NOMO-1 treated with DMSO at 0.1 percent for 48 hours (cell line): Measurements from ENCODE around the gene SPAG9.
"Not testable (repeated sequence)": the region's sequence is repeated elsewhere in the genome, so short reads cannot be mapped to it uniquely, and the experiment has no call there.

Experiments used
- DNase-seq: peaks from one replicate; lab custom pipeline; 2025; ENCODE audit not compliant: unreplicated experiment; lab: John Stamatoyannopoulos, UW

The SPAG9 gene

GRCh38 chr17:50941676-50942048 is 179.0 kb downstream of the SPAG9 start:
- not testable (repeated sequence) for DNase-seq

GRCh38 chr17:50939795-50940684 is 180.6 kb downstream of the SPAG9 start:
- DNase-seq = no peak

- no peak for DNase-seq
These were observed 181.2 kb downstream of the SPAG9 start for GRCh38 chr17:50939542-50939794.

- no peak for DNase-seq
These were observed 181.7 kb downstream of the SPAG9 start for GRCh38 chr17:50938821-50939541.

GRCh38 chr17:50935996-50936266 is 184.7 kb downstream of the SPAG9 start:
- DNase-seq = no peak

GRCh38 chr17:50935221-50935995 is 185.3 kb downstream of the SPAG9 start:
- DNase-seq = no peak

- DNase-seq = no peak
These were observed 185.9 kb downstream of the SPAG9 start for GRCh38 chr17:50934672-50935220.

GRCh38 chr17:50934161-50934560 is 186.5 kb downstream of the SPAG9 start:
- DNase-seq = no peak

- peak; percentile 80 for DNase-seq
These were observed 189.3 kb downstream of the SPAG9 start for GRCh38 chr17:50931144-50931908.

- peak; percentile 28 for DNase-seq
These were observed 192.0 kb downstream of the SPAG9 start for GRCh38 chr17:50928646-50929045.

- DNase-seq = no peak
These were observed 193.4 kb downstream of the SPAG9 start for GRCh38 chr17:50927287-50927686.

GRCh38 chr17:50926523-50926922 is 194.1 kb downstream of the SPAG9 start:
- DNase-seq = no peak

- no peak for DNase-seq
These were observed 195.3 kb downstream of the SPAG9 start for GRCh38 chr17:50925296-50925891.

- DNase-seq = no peak
These were observed 195.9 kb downstream of the SPAG9 start for GRCh38 chr17:50924800-50925199.

GRCh38 chr17:50924300-50924699 is 196.4 kb downstream of the SPAG9 start:
- no peak for DNase-seq

- no peak for DNase-seq
These were observed 197.1 kb downstream of the SPAG9 start for GRCh38 chr17:50923611-50924010.

- no peak for DNase-seq
These were observed 197.8 kb downstream of the SPAG9 start for GRCh38 chr17:50922721-50923405.

GRCh38 chr17:50922107-50922506 is 198.6 kb downstream of the SPAG9 start:
- DNase-seq = no peak

- DNase-seq = peak; percentile 43
These were observed 199.6 kb downstream of the SPAG9 start for GRCh38 chr17:50920891-50921586.
